Stomach (tissue), 9 donors: ENCODE results near the gene GDF2. TPM values are rescaled to one million over a fixed set of nuclear protein-coding genes. Genes with fewer than 3 reads are reported as not detected.

Experiments used
- DNase-seq, 2 donors: peaks; one replicate each; pipeline versions ENCODE4 v3.0.0 to v3.0.0-alpha.2; 2013 to 2019
- H3K27ac ChIP-seq, 5 donors: fragments of 200-600 bp in 4 of 5; sonication (generic) in 4 of 5; one replicate each; pipeline ENCODE4 v1.5.1; 2013 to 2019; ENCODE audit warnings: mild to moderate bottlenecking in 1 of 5, moderate library complexity in 1 of 5
- H3K27me3 ChIP-seq, 3 donors: fragments of 200-600 bp; sonication (generic); one replicate each; pipeline ENCODE4 v1.5.1; 2017 to 2019; ENCODE audit warnings: mixed run types in 1 of 3
- H3K36me3 ChIP-seq, 4 donors: fragments of 200-600 bp; sonication (generic); 1 replicate in 3 of 4; 2 replicates in 1 of 4; pipeline ENCODE4 v1.5.1; 2016 to 2019
- H3K4me1 ChIP-seq, 4 donors: fragments of 200-600 bp; sonication (generic); one replicate each; pipeline ENCODE4 v1.5.1; 2016 to 2019
- H3K4me3 ChIP-seq, 4 donors: fragments of 200-600 bp; sonication (generic) in 3 of 4; one replicate each; pipeline ENCODE4 v1.5.1; 2016 to 2019; ENCODE audit warnings: mild to moderate bottlenecking in 1 of 4
- H3K9me3 ChIP-seq, 4 donors: fragments of 200-600 bp; sonication (generic); one replicate each; pipeline ENCODE4 v1.5.1; 2016 to 2019
- EP300 ChIP-seq: sonication (generic); formaldehyde crosslinking; IDR thresholded peaks from one replicate; pipeline ENCODE4 v1.6.1; 2017; ENCODE audit warnings: antibody characterized with exemption
- POLR2A ChIP-seq, 4 donors: fragments of 450-650 bp; IDR thresholded peaks; one replicate each; pipeline ENCODE4 v1.6.1; 2016; ENCODE audit warnings: antibody characterized with exemption in 4 of 4, control low read depth in 2 of 4, mild to moderate bottlenecking in 1 of 4, moderate library complexity in 1 of 4
- POLR2AphosphoS5 ChIP-seq, 3 donors: sonication (generic); formaldehyde crosslinking; IDR thresholded peaks; one replicate each; pipeline ENCODE4 v1.6.1; 2016; ENCODE audit warnings: antibody characterized with exemption in 3 of 3
- WGBS, 5 donors: extraction: QIAGEN DNeasy Blood & Tissue Kit in 3 of 5; methylation state at CpG; one replicate each; pipeline versions ENCODE4 v1.1.5 to v1.1.7; 2013 to 2018; 5-methylcytosine and 5-hydroxymethylcytosine counted together
- intact Hi-C: fragments of 100-400 bp; cut with DNase I; formaldehyde crosslinking; loops from one replicate; pipeline ENCODE4 v1.15.1; 2023; ENCODE audit warnings: low total_unique reads
- polyA plus RNA-seq, 3 donors: library from polyadenylated mRNA; stranded (reverse); fragments of 200-250 nt; gene quantifications; one replicate each; pipeline ENCODE4 v1.2.3, GENCODE V29; 2013
- total RNA-seq, 5 donors: library from RNA; depleted of rRNA; stranded (reverse); fragments of >200 nt; gene quantifications; one replicate each; pipeline versions ENCODE4 v1.1.0 to v1.2.3, GENCODE V29; 2014 to 2016
- TF ChIP-seq, protein P1 (sequence below), 7 experiments: fragments of 450-650 bp in 4 of 7; fragments of 200-600 bp in 3 of 7; sonication (generic) in 3 of 7; IDR thresholded peaks; one replicate each; pipeline ENCODE4 v1.5.1; 2016 to 2019; ENCODE audit warnings: antibody characterized with exemption in 7 of 7, control low read depth in 2 of 7, mild to moderate bottlenecking in 1 of 7
- donor health status: healthy with polysubstance abuse.
- donor health status: Bipolar disorder and iron deficiency.
- donor health status: healthy.

Gene GDF2
- total and polyA plus RNA-seq, 8 donors: not detected

DNA sequence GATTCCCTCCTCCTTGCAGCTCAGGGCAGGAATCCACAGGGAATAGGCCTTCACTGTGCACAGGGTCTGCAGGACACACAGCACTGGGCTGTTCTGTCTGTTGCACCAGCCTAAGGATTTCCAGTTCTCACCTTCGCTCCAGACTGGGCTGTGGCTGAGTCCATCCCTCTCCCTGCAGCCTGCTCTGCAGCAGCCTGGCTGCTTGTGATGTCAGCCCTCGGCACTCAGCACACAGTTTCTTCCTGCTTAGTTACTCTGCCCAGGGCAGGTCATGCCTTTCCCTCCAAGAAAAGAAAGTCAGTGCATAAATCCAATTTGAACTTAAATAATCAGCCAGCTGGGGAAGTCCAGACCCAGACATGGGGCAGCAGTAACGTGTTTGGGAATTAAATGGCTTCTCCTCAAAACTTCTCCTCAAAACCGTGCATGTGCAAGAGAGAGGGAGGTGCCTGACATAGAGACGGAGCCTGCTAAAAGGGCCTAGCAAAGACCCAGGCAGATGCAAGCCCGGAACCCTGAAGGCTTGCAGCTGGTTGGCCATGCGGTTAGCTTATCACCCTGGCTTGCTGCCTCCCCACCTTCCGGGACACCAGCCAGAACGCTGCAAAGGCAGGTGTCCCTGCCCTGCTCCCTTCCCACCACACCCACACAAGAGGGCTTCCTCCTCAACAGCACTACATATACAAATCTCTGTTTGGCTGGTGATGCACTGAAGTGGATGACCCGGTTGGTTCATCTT is 10.9 kb upstream of the GDF2 start:
- Histone ChIP-seq H3K27me3 (peaks cover 0 to 24% (median 0%) of the 10 kb centered on the region in 3 donors), H3K27ac (no peak overlapping the region), H3K4me3 (no peak overlapping the region), H3K9me3 (no peaks in the 10 kb centered on the region), H3K36me3 (no peaks in the 10 kb centered on the region), H3K4me1 (peaks cover 7 to 15% (median 14%) of the 10 kb centered on the region in 4 donors)
- intact Hi-C loops: loop anchor here (5.0 kb wide), 1 partner anchor 259 kb away; no protein-coding TSS in a partner anchor
- WGBS, 5 donors: 14 to 36% (median 26%) methylated on average over 5 to 10 of the region's 10 CpGs
- peak; percentile 72 to 84 for DNase-seq
- TF ChIP-seq POLR2AphosphoS5 (IDR thresholded peaks at IDR 0.05) (peak in 2 of 3 donors; percentile 56 to 59), POLR2A (IDR thresholded peaks at IDR 0.05) (no peak), EP300 (no peak)
- TF ChIP-seq, protein P1, sequence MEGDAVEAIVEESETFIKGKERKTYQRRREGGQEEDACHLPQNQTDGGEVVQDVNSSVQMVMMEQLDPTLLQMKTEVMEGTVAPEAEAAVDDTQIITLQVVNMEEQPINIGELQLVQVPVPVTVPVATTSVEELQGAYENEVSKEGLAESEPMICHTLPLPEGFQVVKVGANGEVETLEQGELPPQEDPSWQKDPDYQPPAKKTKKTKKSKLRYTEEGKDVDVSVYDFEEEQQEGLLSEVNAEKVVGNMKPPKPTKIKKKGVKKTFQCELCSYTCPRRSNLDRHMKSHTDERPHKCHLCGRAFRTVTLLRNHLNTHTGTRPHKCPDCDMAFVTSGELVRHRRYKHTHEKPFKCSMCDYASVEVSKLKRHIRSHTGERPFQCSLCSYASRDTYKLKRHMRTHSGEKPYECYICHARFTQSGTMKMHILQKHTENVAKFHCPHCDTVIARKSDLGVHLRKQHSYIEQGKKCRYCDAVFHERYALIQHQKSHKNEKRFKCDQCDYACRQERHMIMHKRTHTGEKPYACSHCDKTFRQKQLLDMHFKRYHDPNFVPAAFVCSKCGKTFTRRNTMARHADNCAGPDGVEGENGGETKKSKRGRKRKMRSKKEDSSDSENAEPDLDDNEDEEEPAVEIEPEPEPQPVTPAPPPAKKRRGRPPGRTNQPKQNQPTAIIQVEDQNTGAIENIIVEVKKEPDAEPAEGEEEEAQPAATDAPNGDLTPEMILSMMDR (IDR thresholded peaks at IDR 0.05): no peak

DNA sequence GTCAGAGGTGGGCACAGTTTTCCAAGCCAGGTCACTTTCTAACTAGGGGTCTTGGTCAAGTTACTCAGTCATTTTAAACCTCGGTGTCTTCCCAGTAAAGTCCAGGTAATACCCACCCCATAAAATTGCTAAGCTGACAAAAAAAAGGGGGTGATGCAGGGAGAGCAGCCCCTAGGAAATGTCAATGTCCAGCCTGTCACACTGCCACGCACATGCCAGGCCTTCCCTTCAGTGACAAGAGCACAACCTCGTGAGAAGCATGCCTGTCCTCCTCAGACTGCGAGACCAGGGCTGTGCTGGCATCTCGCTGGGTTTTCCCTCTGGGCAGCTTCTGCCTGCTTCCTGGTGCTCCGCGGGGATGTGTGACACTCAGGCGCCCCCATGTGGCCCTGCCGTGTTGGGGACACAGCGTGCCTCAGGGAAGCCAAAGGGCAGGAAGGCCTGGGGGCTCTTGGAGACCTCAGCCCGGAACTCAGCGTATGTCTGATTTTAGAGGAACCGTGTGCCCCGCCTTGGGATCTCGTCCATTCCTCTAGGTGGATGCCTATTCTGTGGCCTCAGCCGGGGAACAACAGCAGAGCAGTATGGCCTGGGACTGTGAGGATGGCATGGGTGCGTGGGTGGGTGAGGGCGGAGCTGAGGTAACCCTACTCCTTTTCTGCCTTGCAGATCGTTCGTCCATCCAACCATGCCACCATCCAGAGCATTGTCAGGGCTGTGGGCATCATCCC is 10.2 kb upstream of the GDF2 start:
- 16 to 24% (median 22%) methylated on average over 17 to 20 of the region's 20 CpGs for WGBS, 5 donors
- intact Hi-C loops: loop anchor here (5.0 kb wide), 1 partner anchor 260 kb away; no protein-coding TSS in a partner anchor
- Histone ChIP-seq H3K27me3 (peaks cover 0 to 17% (median 0%) of the 10 kb centered on the region in 3 donors), H3K27ac (no peak overlapping the region), H3K9me3 (no peaks in the 10 kb centered on the region), H3K4me3 (no peak overlapping the region), H3K36me3 (no peaks in the 10 kb centered on the region), H3K4me1 (peaks cover 7 to 15% (median 14%) of the 10 kb centered on the region in 4 donors)
- TF ChIP-seq EP300: no peak
- TF ChIP-seq, protein P1 (IDR thresholded peaks at IDR 0.05): peak in 5 of 7 experiments; percentile 65 to 79 (median 74)
- no peak for TF ChIP-seq POLR2A (IDR thresholded peaks at IDR 0.05)
- peak in 1 of 3 donors; percentile 20 for TF ChIP-seq POLR2AphosphoS5 (IDR thresholded peaks at IDR 0.05)
- peak; percentile 87 to 92 for DNase-seq

DNA sequence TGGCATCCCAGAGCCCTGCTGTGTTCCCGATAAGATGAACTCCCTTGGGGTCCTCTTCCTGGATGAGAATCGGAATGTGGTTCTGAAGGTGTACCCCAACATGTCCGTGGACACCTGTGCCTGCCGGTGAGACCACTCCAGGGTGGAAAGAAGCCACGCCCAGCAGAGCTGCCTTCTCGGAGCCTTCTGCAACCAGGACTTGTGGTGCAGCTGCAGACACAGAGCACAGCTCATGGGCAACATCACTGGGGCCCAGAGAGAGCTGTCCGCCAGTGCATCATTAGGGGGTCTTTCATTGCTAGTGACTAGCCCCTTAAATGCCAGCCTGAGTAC is 9.6 kb upstream of the GDF2 start:
- Histone ChIP-seq H3K27me3 (peaks cover 0 to 12% (median 0%) of the 10 kb centered on the region in 3 donors), H3K9me3 (no peaks in the 10 kb centered on the region), H3K36me3 (no peaks in the 10 kb centered on the region), H3K4me3 (no peak overlapping the region), H3K27ac (no peak overlapping the region), H3K4me1 (peaks cover 7 to 15% (median 14%) of the 10 kb centered on the region in 4 donors)
- TF ChIP-seq POLR2AphosphoS5 (IDR thresholded peaks at IDR 0.05): no peak
- no peak for TF ChIP-seq POLR2A (IDR thresholded peaks at IDR 0.05)
- TF ChIP-seq, protein P1 (IDR thresholded peaks at IDR 0.05): no peak
- no peak for TF ChIP-seq EP300
- no peak for DNase-seq
- intact Hi-C loops: loop anchor here (5.0 kb wide), 1 partner anchor 260 kb away; no protein-coding TSS in a partner anchor
- 78 to 82% (median 79%) methylated on average over 5 to 7 of the region's 7 CpGs for WGBS, 5 donors

DNA sequence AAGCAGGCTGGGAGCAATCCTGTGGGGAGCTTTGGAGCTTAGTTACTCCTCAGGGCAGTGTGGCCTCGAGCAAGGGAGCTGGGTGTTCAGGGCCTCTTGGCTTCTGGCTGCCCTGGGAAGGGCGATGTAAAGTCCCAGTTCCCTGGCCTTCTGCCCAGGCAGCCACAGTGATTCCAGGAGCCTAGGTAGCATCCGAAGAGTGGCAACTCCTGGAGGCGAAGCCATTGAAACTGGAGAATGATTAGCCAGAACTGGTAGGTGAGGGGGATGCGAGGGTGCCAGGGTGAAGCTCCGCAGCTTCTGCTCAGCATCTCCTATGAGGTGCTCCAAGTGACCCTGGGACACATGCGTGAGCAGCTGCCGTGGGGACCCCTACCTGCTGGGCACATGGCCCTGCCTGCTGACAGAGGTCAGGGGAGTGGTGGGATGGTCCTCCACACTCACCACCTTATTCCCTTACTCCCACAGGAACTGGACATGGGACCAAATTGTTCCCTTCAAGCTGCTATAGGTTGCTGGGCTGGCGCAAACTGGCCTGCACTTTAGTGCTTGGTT is 7.8 kb upstream of the GDF2 start:
- intact Hi-C loops: loop anchor here (5.0 kb wide), 1 partner anchor 262 kb away; no protein-coding TSS in a partner anchor
- DNase-seq: no peak
- WGBS, 5 donors: 67 to 83% (median 79%) methylated on average over 7 to 9 of the region's 9 CpGs
- no peak overlapping the region for H3K4me3 ChIP-seq
- peaks cover 0 to 5% (median 0%) of the 10 kb centered on the region in 3 donors for H3K27me3 ChIP-seq
- TF ChIP-seq POLR2A (IDR thresholded peaks at IDR 0.05): no peak
- TF ChIP-seq EP300: no peak
- TF ChIP-seq POLR2AphosphoS5 (IDR thresholded peaks at IDR 0.05): no peak
- H3K27ac ChIP-seq: no peak overlapping the region
- H3K4me1 ChIP-seq: peaks cover 7 to 15% (median 14%) of the 10 kb centered on the region in 4 donors
- no peaks in the 10 kb centered on the region for H3K9me3 ChIP-seq
- no peaks in the 10 kb centered on the region for H3K36me3 ChIP-seq
